ENCODE measurements around the gene SIGLEC5.

DNA sequence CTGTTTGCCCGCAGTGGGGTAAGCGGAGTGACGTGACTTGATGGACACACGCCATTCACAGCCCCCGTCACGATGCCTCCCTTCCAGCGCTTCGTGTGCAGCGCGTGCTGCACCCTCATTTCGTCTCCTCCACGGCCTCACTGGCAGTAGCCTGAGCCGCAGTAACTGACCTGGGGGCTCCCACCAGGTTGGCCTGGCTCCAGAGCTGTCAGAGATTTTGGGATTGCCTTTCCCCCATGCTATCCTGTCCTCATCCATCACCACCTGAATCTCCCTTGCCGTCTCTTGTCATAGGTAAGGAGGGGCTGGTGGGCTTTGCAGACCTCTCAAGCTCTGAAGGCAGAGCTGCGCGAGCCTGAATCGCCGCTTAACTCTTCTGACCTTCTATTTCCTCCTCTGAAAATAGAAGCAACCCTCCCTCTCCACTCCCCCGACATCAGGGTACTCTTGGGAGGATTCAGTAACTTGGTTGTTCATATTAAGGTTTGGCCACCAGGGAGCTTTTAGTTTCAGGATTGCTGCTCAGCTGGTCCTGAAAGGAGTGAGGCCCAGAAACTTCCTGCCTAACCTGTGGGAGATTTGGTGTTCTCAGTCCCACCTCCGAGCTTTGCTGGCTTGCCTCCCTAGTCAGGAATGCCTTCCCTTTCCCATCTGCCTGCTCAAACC, 27.9 kb downstream of the SIGLEC5 start:
- TF ChIP-seq POLR2AphosphoS5 (IDR thresholded peaks at IDR 0.05; ENCODE audit: low read depth) = no peak
- no peak for TF ChIP-seq CTCF (IDR thresholded peaks at IDR 0.05; ENCODE audit: insufficient read depth, low read length)
- TF ChIP-seq SPI1 (IDR thresholded peaks at IDR 0.05; ENCODE audit: borderline replicate concordance, low read depth) = no peak
- no peak for TF ChIP-seq REST (IDR thresholded peaks at IDR 0.05; ENCODE audit: insufficient replicate concordance, low read depth)
- no peak for TF ChIP-seq GABPA (IDR thresholded peaks at IDR 0.05; ENCODE audit: low read depth)
